GM12878 (cell line): ENCODE data around the gene RASGRF1.

ENCODE experiments used
- BCL11A ChIP-seq: IDR thresholded peaks from 2 replicates; pipeline ENCODE4 v1.6.1; 2011; ENCODE audit warnings: low read depth, low read length
- EP300 ChIP-seq, 2 experiments: fragments of 150-350 bp in 1 of 2; IDR thresholded peaks; 2 replicates each; pipeline ENCODE4 v1.6.1; 2011 to 2012; ENCODE audit warnings: low read depth in 2 of 2, low read length in 2 of 2, borderline replicate concordance in 1 of 2, improper control_type of control experiment in 1 of 2, inconsistent platforms in 1 of 2; ENCODE audit not compliant: control insufficient read depth in 1 of 2
- HDAC2 ChIP-seq: fragments of 200-600 bp; sonication (generic); IDR thresholded peaks from 2 replicates; pipeline ENCODE4 v1.6.1; 2017
- SMARCA5 ChIP-seq: fragments of 450-650 bp; IDR thresholded peaks from 2 replicates; pipeline ENCODE4 v1.6.1; 2017; ENCODE audit warnings: mild to moderate bottlenecking
- SMC3 ChIP-seq: IDR thresholded peaks from 2 replicates; pipeline ENCODE4 v1.6.1; 2011; ENCODE audit warnings: low read length, improper control_type of control experiment, borderline replicate concordance
- SUZ12 ChIP-seq: fragments of 200-600 bp; sonication (generic); IDR thresholded peaks from one replicate; pipeline ENCODE4 v1.6.1; 2018; ENCODE audit warnings: antibody characterized with exemption, mild to moderate bottlenecking; ENCODE audit not compliant: unreplicated experiment
- ZSCAN29 ChIP-seq: fragments of 450-650 bp; IDR thresholded peaks from 2 replicates; pipeline ENCODE4 v1.6.1; 2017; ENCODE audit warnings: mild to moderate bottlenecking, moderate library complexity
- ZZZ3 ChIP-seq: IDR thresholded peaks from 2 replicates; pipeline ENCODE4 v1.6.1; 2011; ENCODE audit warnings: low read depth; ENCODE audit not compliant: control insufficient read depth, insufficient read length
- TF ChIP-seq, protein P1 (sequence below), 3 experiments: IDR thresholded peaks in 2 of 3; conservative IDR thresholded peaks in 1 of 3; 2 replicates each; pipeline ENCODE4 v1.5.1; 2011; ENCODE audit warnings: low read depth in 3 of 3, low read length in 3 of 3, mild to moderate bottlenecking in 3 of 3, control low read depth in 2 of 3, moderate library complexity in 2 of 3, inconsistent platforms in 1 of 3, mixed read lengths in 1 of 3; ENCODE audit not compliant: control insufficient read depth in 2 of 3, insufficient read depth in 1 of 3; ENCODE audit errors: extremely low read depth in 1 of 3
- TF ChIP-seq, protein P2 (sequence below): IDR thresholded peaks from 2 replicates; pipeline ENCODE4 v1.6.1; 2011; ENCODE audit warnings: low read depth, mild to moderate bottlenecking, low read length, moderate library complexity, borderline replicate concordance; ENCODE audit errors: extremely low read depth

DNA sequence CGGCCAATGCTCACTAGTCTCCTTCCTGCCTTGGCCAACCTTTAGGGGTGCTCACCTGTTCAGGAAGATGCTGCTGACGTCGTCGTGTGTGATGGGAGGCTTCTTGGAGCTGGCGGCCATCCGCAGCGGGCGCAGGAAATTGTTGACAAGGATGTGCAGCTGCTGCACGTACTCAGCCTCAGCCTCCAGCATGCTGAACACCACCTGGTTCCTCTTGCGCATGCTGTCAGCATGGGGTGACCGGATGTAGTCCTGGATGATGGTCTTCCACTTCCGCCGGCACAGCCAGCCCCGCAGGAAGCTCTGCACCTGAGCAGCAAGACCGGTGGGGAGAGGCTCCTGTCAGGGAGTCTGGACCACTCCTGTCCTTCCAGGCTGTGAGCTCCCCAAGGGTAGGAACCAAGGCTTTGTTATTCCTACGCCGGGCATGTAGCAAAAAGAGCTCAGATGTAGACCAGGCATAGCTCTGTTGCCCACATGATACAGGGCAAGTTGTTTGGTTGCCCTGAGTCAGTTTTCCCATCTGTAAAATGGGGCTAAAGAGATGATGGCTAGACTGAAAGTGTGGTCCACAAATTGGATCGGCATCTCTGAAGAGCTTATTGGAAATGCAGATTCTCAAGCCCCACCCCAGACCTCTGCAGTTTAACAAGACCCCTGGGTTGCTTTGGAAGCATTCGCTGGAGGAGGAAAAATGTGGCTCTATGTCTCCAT, 43.7 kb downstream of the RASGRF1 start:
- TF ChIP-seq, protein P1, sequence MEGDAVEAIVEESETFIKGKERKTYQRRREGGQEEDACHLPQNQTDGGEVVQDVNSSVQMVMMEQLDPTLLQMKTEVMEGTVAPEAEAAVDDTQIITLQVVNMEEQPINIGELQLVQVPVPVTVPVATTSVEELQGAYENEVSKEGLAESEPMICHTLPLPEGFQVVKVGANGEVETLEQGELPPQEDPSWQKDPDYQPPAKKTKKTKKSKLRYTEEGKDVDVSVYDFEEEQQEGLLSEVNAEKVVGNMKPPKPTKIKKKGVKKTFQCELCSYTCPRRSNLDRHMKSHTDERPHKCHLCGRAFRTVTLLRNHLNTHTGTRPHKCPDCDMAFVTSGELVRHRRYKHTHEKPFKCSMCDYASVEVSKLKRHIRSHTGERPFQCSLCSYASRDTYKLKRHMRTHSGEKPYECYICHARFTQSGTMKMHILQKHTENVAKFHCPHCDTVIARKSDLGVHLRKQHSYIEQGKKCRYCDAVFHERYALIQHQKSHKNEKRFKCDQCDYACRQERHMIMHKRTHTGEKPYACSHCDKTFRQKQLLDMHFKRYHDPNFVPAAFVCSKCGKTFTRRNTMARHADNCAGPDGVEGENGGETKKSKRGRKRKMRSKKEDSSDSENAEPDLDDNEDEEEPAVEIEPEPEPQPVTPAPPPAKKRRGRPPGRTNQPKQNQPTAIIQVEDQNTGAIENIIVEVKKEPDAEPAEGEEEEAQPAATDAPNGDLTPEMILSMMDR (IDR thresholded peaks at IDR 0.05 in 2 of 3, conservative IDR thresholded peaks at IDR 0.05 in 1 of 3; ENCODE audit: control insufficient read depth in 2 of 3, extremely low read depth in 1 of 3, insufficient read depth in 1 of 3, low read depth in 3 of 3, low read length in 3 of 3): no peak
- TF ChIP-seq BCL11A (no peak), HDAC2 (no peak), SUZ12 (no peak), SMARCA5 (no peak), ZSCAN29 (no peak), SMC3 (no peak), ZZZ3 (no peak), EP300 (IDR thresholded peaks at IDR 0.05; ENCODE audit: borderline replicate concordance in 1 of 2, control insufficient read depth in 1 of 2, low read depth in 2 of 2, low read length in 2 of 2) (no peak)
- TF ChIP-seq, protein P2, sequence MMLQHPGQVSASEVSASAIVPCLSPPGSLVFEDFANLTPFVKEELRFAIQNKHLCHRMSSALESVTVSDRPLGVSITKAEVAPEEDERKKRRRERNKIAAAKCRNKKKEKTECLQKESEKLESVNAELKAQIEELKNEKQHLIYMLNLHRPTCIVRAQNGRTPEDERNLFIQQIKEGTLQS: no peak
